ENCODE measurements around the gene CLCN1.

GRCh38 chr7:143388491-143389101 is 72.7 kb downstream of the CLCN1 start:
- TF ChIP-seq CTCF (IDR thresholded peaks at IDR 0.05) (no peak), POLR2A (IDR thresholded peaks at IDR 0.05) (no peak)
